B cell (primary cell): Measurements from ENCODE around the gene PACSIN2. TPM values are rescaled to one million over a fixed set of nuclear protein-coding genes. Genes with fewer than 3 reads are reported as not detected.

ENCODE experiments used
- ATAC-seq: fragments of 200-7000 bp; cut with Tn5 transposase; one replicate; pipeline ENCODE4 v1.10.0; 2021; ENCODE audit warnings: low read depth, mild to moderate bottlenecking, moderate number of reproducible peaks, moderate library complexity
- CTCF ChIA-PET: fragments of 350-600 bp; sonication (Branson Sonifier 250); formaldehyde crosslinking; loops from one replicate; lab custom pipeline; 2021; ENCODE audit warnings: antibody characterized with exemption, inconsistent platforms; lab: Charles Lee
- POLR2A ChIA-PET: fragments of 350-600 bp; sonication (Branson Sonifier 250); formaldehyde crosslinking; loops from one replicate; lab custom pipeline; 2021; ENCODE audit warnings: antibody characterized with exemption; lab: Charles Lee
- DNase-seq: peaks from one replicate; pipeline ENCODE4 v3.0.0; 2013
- H2AFZ ChIP-seq: 2 replicates; pipeline ENCODE4 v1.6.1; 2012; ENCODE audit warnings: mild to moderate bottlenecking, low read depth, low read length; ENCODE audit not compliant: insufficient read depth, poor library complexity, severe bottlenecking
- H3K27ac ChIP-seq, 2 donors: 1 replicate in 1 of 2; 2 replicates in 1 of 2; pipeline ENCODE4 v1.5.1; 2012 to 2013; ENCODE audit warnings: low read length in 2 of 2, mild to moderate bottlenecking in 2 of 2, moderate library complexity in 1 of 2
- H3K27me3 ChIP-seq, 4 experiments: fragments of 200-600 bp in 1 of 4; sonication (generic) in 1 of 4; replicated peaks in 1 of 4; 1 replicate in 2 of 4; 2 replicates in 2 of 4; pipeline versions ENCODE4 v1.6.1 to v1.7.0; 2013 to 2016; ENCODE audit warnings: low read length in 3 of 4, mild to moderate bottlenecking in 2 of 4, mixed read lengths in 1 of 4, moderate library complexity in 1 of 4; ENCODE audit not compliant: insufficient read depth in 4 of 4, control insufficient read depth in 3 of 4; ENCODE audit errors: control extremely low read depth in 1 of 4
- H3K36me3 ChIP-seq, 2 experiments: replicated peaks in 1 of 2; 1 replicate in 1 of 2; 2 replicates in 1 of 2; pipeline versions ENCODE4 v1.6.1 to v1.7.1; 2013; ENCODE audit warnings: low read length in 1 of 2; ENCODE audit not compliant: insufficient read depth in 2 of 2, control insufficient read depth in 1 of 2; ENCODE audit errors: control extremely low read depth in 1 of 2, extremely low read depth in 1 of 2
- H3K4me1 ChIP-seq, 2 donors: fragments of 200-600 bp in 1 of 2; sonication (generic) in 1 of 2; 1 replicate in 1 of 2; 2 replicates in 1 of 2; pipeline versions ENCODE4 v1.5.1 to v1.6.1; 2013 to 2017; ENCODE audit warnings: low read length in 2 of 2; ENCODE audit not compliant: control insufficient read depth in 2 of 2, insufficient read depth in 2 of 2
- H3K4me2 ChIP-seq: replicated peaks from 2 replicates; pipeline ENCODE3; 2012; ENCODE audit warnings: mild to moderate bottlenecking, low read depth, low read length; ENCODE audit not compliant: poor library complexity, severe bottlenecking
- H3K4me3 ChIP-seq, 5 experiments: fragments of 200-600 bp in 1 of 5; sonication (generic) in 1 of 5; 1 replicate in 3 of 5; 2 replicates in 2 of 5; pipeline versions ENCODE4 v1.5.1 to v1.7.0; 2011 to 2016; ENCODE audit warnings: low read length in 4 of 5, mild to moderate bottlenecking in 4 of 5, low read depth in 2 of 5, control low read depth in 1 of 5, moderate library complexity in 1 of 5; ENCODE audit not compliant: insufficient read depth in 1 of 5; ENCODE audit errors: control extremely low read depth in 1 of 5, extremely low read depth in 1 of 5
- H3K79me2 ChIP-seq: fragments of 200-600 bp; sonication (generic); one replicate; pipeline ENCODE4 v1.6.0; 2016; ENCODE audit warnings: low read length; ENCODE audit not compliant: control insufficient read depth, insufficient read depth
- H3K9ac ChIP-seq: fragments of 200-600 bp; sonication (generic); 2 replicates; pipeline ENCODE4 v1.6.1; 2017; ENCODE audit warnings: mild to moderate bottlenecking, low read length, moderate library complexity
- H3K9me3 ChIP-seq, 3 donors: one replicate each; pipeline versions ENCODE4 v1.6.1 to v1.7.1; 2013; ENCODE audit warnings: low read length in 2 of 3; ENCODE audit not compliant: control insufficient read depth in 2 of 3, insufficient read depth in 1 of 3; ENCODE audit errors: control extremely low read depth in 1 of 3
- H4K20me1 ChIP-seq: 2 replicates; pipeline ENCODE4 v1.6.0; 2012; ENCODE audit warnings: mild to moderate bottlenecking, low read length; ENCODE audit not compliant: insufficient read depth, control insufficient read depth, poor library complexity, severe bottlenecking
- H3K27ac Mint-ChIP-seq: one replicate; pipeline ENCODE4 v1.8.0; 2021; ENCODE audit warnings: mixed read lengths
- H3K27me3 Mint-ChIP-seq: one replicate; pipeline ENCODE4 v1.8.0; 2021; ENCODE audit warnings: mixed read lengths
- H3K4me1 Mint-ChIP-seq: one replicate; pipeline ENCODE4 v1.8.0; 2021; ENCODE audit warnings: mixed read lengths
- H3K4me3 Mint-ChIP-seq: one replicate; pipeline ENCODE4 v1.8.0; 2021; ENCODE audit warnings: mixed read lengths
- H3K9me3 Mint-ChIP-seq: one replicate; pipeline ENCODE4 v1.8.0; 2022; ENCODE audit warnings: mixed read lengths; ENCODE audit not compliant: insufficient read depth
- EZH2 ChIP-seq: IDR thresholded peaks from 2 replicates; pipeline ENCODE4 v1.6.1; 2012; ENCODE audit warnings: borderline replicate concordance, low read depth, mild to moderate bottlenecking, moderate library complexity, low read length; ENCODE audit not compliant: insufficient read depth, poor library complexity, severe bottlenecking
- WGBS: methylation state at CpG from one replicate; pipeline ENCODE4 v1.1.5; 2013; ENCODE audit warnings: missing lambda C conversion rate; ENCODE audit not compliant: insufficient coverage; 5-methylcytosine and 5-hydroxymethylcytosine counted together
- intact Hi-C: fragments of 100-400 bp; cut with micrococcal nuclease; formaldehyde crosslinking; loops from one replicate; pipeline ENCODE4 v1.10.0; 2022
- polyA plus RNA-seq: library from polyadenylated mRNA; depleted of rRNA; stranded (reverse); fragments of >200 nt; gene quantifications from 2 replicates; pipeline ENCODE4 v1.2.3, GENCODE V29; 2012
- total RNA-seq, 2 donors: library from RNA; stranded (reverse); fragments of 120-200 nt in 1 of 2; gene quantifications; 1 replicate in 1 of 2; 2 replicates in 1 of 2; pipeline versions ENCODE4 v1.2.3 to v1.2.4, GENCODE V29; 2013 to 2022
- TF ChIP-seq, protein P1 (sequence below): fragments of 200-600 bp; IDR thresholded peaks from one replicate; pipeline ENCODE4 v1.8.0; 2022; ENCODE audit warnings: antibody characterized with exemption, mild to moderate bottlenecking

PACSIN2 gene
- total and polyA plus RNA-seq, 2 donors (not counting 1 experiment from before 2014, with no cell fraction given) = 26.9 to 59.3 TPM

DNA sequence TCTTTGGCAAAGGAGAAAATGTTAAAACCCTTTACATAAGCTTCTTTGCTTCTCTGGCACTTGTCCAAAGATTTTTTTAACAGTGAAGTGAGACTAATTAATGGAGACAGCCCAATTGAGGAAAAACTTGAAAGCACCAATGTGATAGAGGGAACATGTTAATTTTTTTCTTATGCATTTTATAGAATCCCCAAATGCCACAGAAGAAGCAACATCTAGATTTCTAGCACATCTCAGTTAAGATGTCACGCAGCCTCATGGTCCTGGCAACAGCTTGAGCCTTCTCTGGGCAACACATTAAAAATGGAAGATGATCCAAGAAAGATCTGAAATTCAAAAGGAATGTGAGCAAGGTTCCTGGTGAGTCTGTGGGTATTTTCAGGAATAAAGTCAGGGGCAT lies 48.5 kb downstream of the PACSIN2 start:
- ChIA-PET CTCF (interaction anchor here (0.7 to 4.9 kb wide), 3 partner anchors 32 to 108 kb away, joined by 3 to 35 read pairs (median 4); no protein-coding TSS in a partner anchor), POLR2A (no interaction called here)
- Histone ChIP-seq H3K9ac (no peak overlapping the region), H4K20me1 (peaks cover 44% of the 10 kb centered on the region), H3K36me3 (peaks cover 0 to 5% of the 10 kb centered on the region in 2 experiments), H2AFZ (no peak overlapping the region), H3K4me1 (peaks cover 19 to 31% of the 10 kb centered on the region in 2 donors), H3K27ac (no peak overlapping the region), H3K4me2 (no peak overlapping the region), H3K9me3 (peaks cover 0 to 7% (median 0%) of the 10 kb centered on the region in 3 donors), H3K79me2 (peaks cover 90% of the 10 kb centered on the region), H3K27me3 (no peaks in the 10 kb centered on the region), H3K4me3 (no peak overlapping the region)
- intact Hi-C loops = loop anchor here (5.0 to 10.0 kb wide), 2 partner anchors 34 to 52 kb away; no protein-coding TSS in a partner anchor
- ATAC-seq (no peak), DNase-seq (no peak)
- 100% methylated on average over 1 of the region's 1 CpG for WGBS
- no peaks in the 10 kb centered on the region for H3K9me3 Mint-ChIP-seq
- TF ChIP-seq, protein P1, sequence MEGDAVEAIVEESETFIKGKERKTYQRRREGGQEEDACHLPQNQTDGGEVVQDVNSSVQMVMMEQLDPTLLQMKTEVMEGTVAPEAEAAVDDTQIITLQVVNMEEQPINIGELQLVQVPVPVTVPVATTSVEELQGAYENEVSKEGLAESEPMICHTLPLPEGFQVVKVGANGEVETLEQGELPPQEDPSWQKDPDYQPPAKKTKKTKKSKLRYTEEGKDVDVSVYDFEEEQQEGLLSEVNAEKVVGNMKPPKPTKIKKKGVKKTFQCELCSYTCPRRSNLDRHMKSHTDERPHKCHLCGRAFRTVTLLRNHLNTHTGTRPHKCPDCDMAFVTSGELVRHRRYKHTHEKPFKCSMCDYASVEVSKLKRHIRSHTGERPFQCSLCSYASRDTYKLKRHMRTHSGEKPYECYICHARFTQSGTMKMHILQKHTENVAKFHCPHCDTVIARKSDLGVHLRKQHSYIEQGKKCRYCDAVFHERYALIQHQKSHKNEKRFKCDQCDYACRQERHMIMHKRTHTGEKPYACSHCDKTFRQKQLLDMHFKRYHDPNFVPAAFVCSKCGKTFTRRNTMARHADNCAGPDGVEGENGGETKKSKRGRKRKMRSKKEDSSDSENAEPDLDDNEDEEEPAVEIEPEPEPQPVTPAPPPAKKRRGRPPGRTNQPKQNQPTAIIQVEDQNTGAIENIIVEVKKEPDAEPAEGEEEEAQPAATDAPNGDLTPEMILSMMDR = no peak
- TF ChIP-seq EZH2 = no peak
- peaks cover 53% of the 10 kb centered on the region for H3K4me1 Mint-ChIP-seq
- H3K27ac Mint-ChIP-seq = no peak overlapping the region
- H3K4me3 Mint-ChIP-seq = no peak overlapping the region
- no peaks in the 10 kb centered on the region for H3K27me3 Mint-ChIP-seq

DNA sequence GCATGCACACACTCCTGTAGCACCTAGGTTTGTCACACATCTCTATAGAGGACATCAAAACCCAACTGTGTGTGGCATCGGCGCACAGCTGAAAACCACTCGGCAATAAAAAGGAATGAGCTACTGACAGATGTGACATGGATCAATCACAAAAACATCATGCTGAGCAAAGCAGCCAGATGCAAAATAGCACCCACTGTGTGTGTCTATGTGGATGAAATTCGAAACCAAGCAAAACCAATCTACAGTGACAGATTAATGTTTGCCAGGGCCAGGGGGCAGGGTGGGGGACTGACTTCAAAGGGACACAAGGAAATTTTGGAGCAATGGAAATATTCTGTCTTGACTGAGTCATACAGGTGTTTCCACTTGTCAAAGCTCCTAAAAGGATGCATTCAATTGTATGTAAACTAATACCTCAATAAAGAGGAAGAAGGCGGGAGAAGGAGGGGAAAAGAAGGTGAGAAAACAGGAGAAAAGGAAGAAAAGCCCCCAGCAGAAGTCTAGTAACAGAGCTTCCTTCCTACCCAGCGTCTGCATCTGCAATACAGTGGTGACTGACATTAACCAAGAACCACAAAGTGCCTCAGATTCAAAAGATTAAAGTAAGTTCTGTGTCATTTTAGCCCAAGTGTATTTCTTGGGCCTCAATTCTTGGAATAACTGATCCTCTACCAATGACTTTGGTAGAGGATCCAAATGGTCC lies 49.8 kb downstream of the PACSIN2 start:
- CTCF ChIA-PET = interaction anchor here (0.6 to 4.9 kb wide), 6 partner anchors 18 to 97 kb away, joined by 3 to 35 read pairs (median 4); no protein-coding TSS in a partner anchor
- Histone ChIP-seq H3K4me3 (no peak overlapping the region), H3K79me2 (peaks cover 91% of the 10 kb centered on the region), H2AFZ (no peak overlapping the region), H3K4me2 (no peak overlapping the region), H3K9me3 (no peaks in the 10 kb centered on the region), H3K9ac (no peak overlapping the region), H4K20me1 (peaks cover 44% of the 10 kb centered on the region), H3K36me3 (peaks cover 0 to 5% of the 10 kb centered on the region in 2 experiments), H3K4me1 (peaks cover 19 to 36% of the 10 kb centered on the region in 2 donors), H3K27ac (peak overlapping the region in 1 of 2 donors; percentile 7), H3K27me3 (no peaks in the 10 kb centered on the region)
- intact Hi-C loops = loop anchor here (1.0 to 10.0 kb wide), 3 partner anchors 33 to 76 kb away; no protein-coding TSS in a partner anchor
- H3K4me1 Mint-ChIP-seq = peaks cover 62% of the 10 kb centered on the region
- H3K27ac Mint-ChIP-seq = peak overlapping the region; percentile 79
- WGBS = no CpG with 5 or more reads among the region's 6 CpGs
- POLR2A ChIA-PET = interaction anchor here (0.5 kb wide), 1 partner anchor 28 kb away, joined by 3 read pairs; no protein-coding TSS in a partner anchor
- ATAC-seq (peak; percentile 69), DNase-seq (no peak)
- no peaks in the 10 kb centered on the region for H3K9me3 Mint-ChIP-seq
- peak overlapping the region; percentile 42 for H3K4me3 Mint-ChIP-seq
- no peak for TF ChIP-seq EZH2
- TF ChIP-seq, protein P1 = no peak
- H3K27me3 Mint-ChIP-seq = no peaks in the 10 kb centered on the region
